ENCODE data around the gene UBE2QL1. TPM values are rescaled to one million over a fixed set of nuclear protein-coding genes. Genes with fewer than 3 reads are reported as not detected.

UBE2QL1 gene
- total and polyA plus RNA-seq, 2 of the 8 experiments (the other 6 are each of a cell fraction or from before 2014, with no cell fraction given) = 0.43 to 0.65 TPM

GRCh38 chr5:6442333-6442732 is 6.3 kb upstream of the UBE2QL1 start:
- Histone ChIP-seq H4K20me1 (replicated peaks in 1 of 2; ENCODE audit: control insufficient read depth in 1 of 2, insufficient read depth in 2 of 2, low read length in 2 of 2) (peaks cover 0 to 4% of the 10 kb centered on the region in 2 experiments), H3K9me3 (ENCODE audit: insufficient read depth in 2 of 2, low read depth in 1 of 2, low read length in 1 of 2) (0 out of 4 replicates have a peak, but pooled peaks cover 0 to 3% of the 10 kb centered on the region in 2 experiments), H4K5ac (ENCODE audit: insufficient read length, low read depth, low read length) (no peak overlapping the region), H3K18ac (ENCODE audit: extremely low read depth, low read length) (no peak overlapping the region), H3K23me2 (ENCODE audit: low read depth, low read length) (peaks cover 5% of the 10 kb centered on the region; the same call in 1 of the 2 replicates), H2BK12ac (ENCODE audit: low read depth, low read length) (no peak overlapping the region), H4K91ac (replicated peaks; ENCODE audit: insufficient read length, low read length) (no peak overlapping the region), H2BK15ac (ENCODE audit: low read length) (no peak overlapping the region), H3K36me3 (ENCODE audit: control insufficient read depth in 2 of 4, insufficient read depth in 4 of 4, low read length in 3 of 4) (no peaks in the 10 kb centered on the region; a peak in 1 of 8 replicates), H3K27me3 (replicated peaks in 1 of 4; ENCODE audit: control insufficient read depth in 3 of 4, extremely low read depth in 1 of 4, insufficient read depth in 3 of 4, low read length in 3 of 4) (peaks cover 0 to 11% (median 3%) of the 10 kb centered on the region in 4 experiments; a peak in 3 of 7 replicates), H2BK20ac (ENCODE audit: low read length) (no peak overlapping the region), H3K27ac (ENCODE audit: low read depth, low read length) (no peak overlapping the region), H2AFZ (ENCODE audit: low read length) (no peak overlapping the region), H3K4me3 (ENCODE audit: extremely low read depth in 1 of 4, insufficient read depth in 2 of 4, low read depth in 3 of 4, low read length in 4 of 4) (no peak overlapping the region), H3K14ac (ENCODE audit: insufficient read length) (no peak overlapping the region), H4K8ac (ENCODE audit: extremely low read depth, insufficient read depth, low read length) (no peak overlapping the region), H2BK120ac (replicated peaks; ENCODE audit: low read depth, low read length) (no peak overlapping the region), H3K4me2 (ENCODE audit: insufficient read depth in 1 of 2, low read depth in 2 of 2, low read length in 2 of 2) (no peak overlapping the region), H2AK5ac (ENCODE audit: low read depth, low read length) (no peak overlapping the region), H3K79me1 (ENCODE audit: low read depth, low read length) (no peaks in the 10 kb centered on the region), H3K9ac (replicated peaks in 1 of 4; ENCODE audit: extremely low read depth in 1 of 4, low read depth in 3 of 4, low read length in 3 of 4) (no peak overlapping the region), H2BK5ac (ENCODE audit: low read depth, low read length) (no peak overlapping the region), H3K23ac (ENCODE audit: insufficient read length) (no peak overlapping the region), H3K4ac (replicated peaks; ENCODE audit: insufficient read length, low read depth, low read length) (no peak overlapping the region), H3K79me2 (ENCODE audit: control insufficient read depth in 1 of 2, insufficient read depth in 2 of 2, low read length in 2 of 2) (no peaks in the 10 kb centered on the region), H3K4me1 (replicated peaks in 1 of 4; ENCODE audit: control insufficient read depth in 3 of 4, insufficient read depth in 4 of 4, low read length in 3 of 4) (no peaks in the 10 kb centered on the region), H3K56ac (replicated peaks; ENCODE audit: insufficient read length, low read depth, low read length) (no peak overlapping the region)
- TF ChIP-seq KDM1A (IDR thresholded peaks at IDR 0.05; ENCODE audit: borderline replicate concordance, low read length) (no peak), SIRT6 (IDR thresholded peaks at IDR 0.05; ENCODE audit: low read length) (no peak)
- 93% methylated on average over 2 of the region's 2 CpGs; no CpG with 5 or more reads in 1 of the 2 experiments for WGBS, 2 experiments (ENCODE audit: extremely low coverage in 1 of 2, insufficient coverage in 1 of 2, insufficient read length in 1 of 2, insufficient replicate concordance in 2 of 2, low coverage in 1 of 2, low lambda C conversion rate in 2 of 2, missing lambda C conversion rate in 1 of 2)
- POLR2A ChIA-PET (ENCODE audit: partially characterized antibody) = no interaction called here
- DNase-seq (ENCODE audit: low read depth in 1 of 2, low spot score in 2 of 2) (no peak), FAIRE-seq (no peak)
- CTCF ChIA-PET (ENCODE audit: partially characterized antibody) = no interaction called here

All from H1 (cell line).